ENCODE measurements around the gene MRPL23.

GRCh38 chr11:1921574-1922141 lies 25.5 kb upstream of the MRPL23 start:
- no peak for TF ChIP-seq YY1 (IDR thresholded peaks at IDR 0.05; ENCODE audit: low read depth)
- no peak for TF ChIP-seq REST (IDR thresholded peaks at IDR 0.05; ENCODE audit: low read depth)

All from Ishikawa (cell line).